GM12878 (cell line): Measurements from ENCODE around the gene PMP22.

Source experiments
- ESRRA ChIP-seq: IDR thresholded peaks from 2 replicates; pipeline ENCODE4 v1.6.1; 2012; ENCODE audit warnings: mild to moderate bottlenecking, low read length, improper control_type of control experiment
- EZH2 ChIP-seq: IDR thresholded peaks from 2 replicates; pipeline ENCODE4 v1.6.1; 2012; ENCODE audit warnings: low read depth, mild to moderate bottlenecking, control low read depth, inconsistent platforms, low read length, borderline replicate concordance; ENCODE audit not compliant: control insufficient read depth
- IRF4 ChIP-seq: IDR thresholded peaks from 2 replicates; pipeline ENCODE4 v1.6.1; 2011; ENCODE audit warnings: low read depth, low read length
- MAX ChIP-seq: IDR thresholded peaks from 2 replicates; pipeline ENCODE4 v1.6.1; 2012; ENCODE audit warnings: low read depth, low read length, improper control_type of control experiment
- MEF2A ChIP-seq: IDR thresholded peaks from 2 replicates; pipeline ENCODE4 v1.6.1; 2011; ENCODE audit warnings: low read depth, mild to moderate bottlenecking, low read length, moderate library complexity; ENCODE audit not compliant: insufficient read depth
- MXI1 ChIP-seq: fragments of 150-350 bp; IDR thresholded peaks from 2 replicates; pipeline ENCODE4 v1.6.1; 2011; ENCODE audit warnings: low read depth, mild to moderate bottlenecking, inconsistent platforms, low read length, improper control_type of control experiment
- MYC ChIP-seq: IDR thresholded peaks from 2 replicates; pipeline ENCODE4 v1.6.1; 2011; ENCODE audit warnings: mild to moderate bottlenecking, low read length, moderate library complexity, inconsistent platforms; ENCODE audit not compliant: insufficient read depth, insufficient replicate concordance, insufficient read length, severe bottlenecking
- POLR2A ChIP-seq: IDR thresholded peaks from 2 replicates; pipeline ENCODE4 v1.6.1; 2011; ENCODE audit warnings: low read depth, mild to moderate bottlenecking, low read length
- POLR2AphosphoS5 ChIP-seq: IDR thresholded peaks from 2 replicates; pipeline ENCODE4 v1.6.1; 2011; ENCODE audit warnings: mild to moderate bottlenecking, low read length, inconsistent platforms
- TCF12 ChIP-seq: IDR thresholded peaks from 2 replicates; pipeline ENCODE4 v1.6.1; 2011; ENCODE audit warnings: low read depth, mild to moderate bottlenecking, low read length
- YY1 ChIP-seq: IDR thresholded peaks from 2 replicates; pipeline ENCODE4 v1.6.1; 2011; ENCODE audit warnings: low read depth, mild to moderate bottlenecking, low read length
- TF ChIP-seq, protein P1 (sequence below), 3 experiments: IDR thresholded peaks in 2 of 3; conservative IDR thresholded peaks in 1 of 3; 2 replicates each; pipeline ENCODE4 v1.5.1; 2011; ENCODE audit warnings: low read depth in 3 of 3, low read length in 3 of 3, mild to moderate bottlenecking in 3 of 3, control low read depth in 2 of 3, moderate library complexity in 2 of 3, inconsistent platforms in 1 of 3, mixed read lengths in 1 of 3; ENCODE audit not compliant: control insufficient read depth in 2 of 3, insufficient read depth in 1 of 3; ENCODE audit errors: extremely low read depth in 1 of 3

DNA sequence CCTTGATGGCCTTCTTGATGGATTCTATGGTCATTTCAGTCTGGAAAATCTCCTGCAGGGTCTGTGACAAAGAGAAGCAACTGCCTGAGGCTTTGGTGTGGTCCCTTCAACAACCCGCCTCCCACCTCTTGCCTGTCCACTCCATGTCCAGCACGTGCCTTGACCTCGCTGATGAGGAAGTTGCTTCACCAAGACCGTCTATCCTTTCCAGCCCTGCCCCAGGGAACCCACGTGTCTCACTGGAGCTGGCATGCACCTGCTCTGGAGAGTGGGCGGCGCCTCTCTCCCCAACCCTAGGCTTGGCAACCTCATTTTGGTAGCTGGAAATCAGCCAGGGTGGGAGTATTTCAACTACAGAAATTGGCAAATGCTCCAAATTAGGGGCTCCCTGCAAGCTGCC is 43.6 kb upstream of the PMP22 start:
- TF ChIP-seq MYC = no peak
- TF ChIP-seq, protein P1, sequence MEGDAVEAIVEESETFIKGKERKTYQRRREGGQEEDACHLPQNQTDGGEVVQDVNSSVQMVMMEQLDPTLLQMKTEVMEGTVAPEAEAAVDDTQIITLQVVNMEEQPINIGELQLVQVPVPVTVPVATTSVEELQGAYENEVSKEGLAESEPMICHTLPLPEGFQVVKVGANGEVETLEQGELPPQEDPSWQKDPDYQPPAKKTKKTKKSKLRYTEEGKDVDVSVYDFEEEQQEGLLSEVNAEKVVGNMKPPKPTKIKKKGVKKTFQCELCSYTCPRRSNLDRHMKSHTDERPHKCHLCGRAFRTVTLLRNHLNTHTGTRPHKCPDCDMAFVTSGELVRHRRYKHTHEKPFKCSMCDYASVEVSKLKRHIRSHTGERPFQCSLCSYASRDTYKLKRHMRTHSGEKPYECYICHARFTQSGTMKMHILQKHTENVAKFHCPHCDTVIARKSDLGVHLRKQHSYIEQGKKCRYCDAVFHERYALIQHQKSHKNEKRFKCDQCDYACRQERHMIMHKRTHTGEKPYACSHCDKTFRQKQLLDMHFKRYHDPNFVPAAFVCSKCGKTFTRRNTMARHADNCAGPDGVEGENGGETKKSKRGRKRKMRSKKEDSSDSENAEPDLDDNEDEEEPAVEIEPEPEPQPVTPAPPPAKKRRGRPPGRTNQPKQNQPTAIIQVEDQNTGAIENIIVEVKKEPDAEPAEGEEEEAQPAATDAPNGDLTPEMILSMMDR (IDR thresholded peaks at IDR 0.05 in 2 of 3, conservative IDR thresholded peaks at IDR 0.05 in 1 of 3; ENCODE audit: control insufficient read depth in 2 of 3, extremely low read depth in 1 of 3, insufficient read depth in 1 of 3, low read depth in 3 of 3, low read length in 3 of 3) = no peak
- no peak for TF ChIP-seq EZH2
- TF ChIP-seq TCF12 = no peak
- no peak for TF ChIP-seq ESRRA
- no peak for TF ChIP-seq POLR2AphosphoS5
- no peak for TF ChIP-seq MAX
- no peak for TF ChIP-seq MXI1
- no peak for TF ChIP-seq YY1
- TF ChIP-seq IRF4 = no peak
- no peak for TF ChIP-seq MEF2A
- TF ChIP-seq POLR2A = no peak
